ENCODE data around the gene RFX3.

DNA sequence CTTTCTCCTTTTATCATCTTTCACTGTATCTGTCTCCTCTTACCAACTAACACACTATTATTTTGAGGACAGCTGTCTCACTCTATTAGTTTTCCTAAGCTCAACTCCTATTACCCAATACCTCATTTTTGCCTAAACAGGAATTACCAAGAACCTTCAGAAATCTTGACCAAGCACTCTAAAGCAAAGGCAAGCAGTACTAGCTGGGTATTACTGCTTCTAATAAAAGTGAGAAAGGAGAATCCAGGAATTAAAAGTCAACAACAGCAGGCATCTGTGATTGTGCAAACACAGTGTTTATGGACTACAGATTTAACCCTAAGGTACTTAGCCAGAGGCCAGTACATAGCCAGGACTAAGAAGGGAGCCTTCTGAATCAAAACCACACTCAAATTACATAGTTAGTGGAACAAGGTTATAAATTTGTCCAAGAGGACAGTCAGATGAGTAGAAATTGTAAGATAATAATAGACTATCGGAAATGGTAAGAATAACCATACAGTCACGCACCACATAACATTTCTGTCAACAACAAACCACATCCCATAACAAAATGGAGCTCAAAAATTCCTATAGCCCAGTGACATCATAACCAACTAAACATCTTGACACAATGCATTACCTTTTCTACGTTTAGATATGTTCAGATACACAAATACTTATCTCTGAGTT is 8.3 kb downstream of the RFX3 start:
- TF ChIP-seq GABPB1 (CRISPR knock-in tag; IDR thresholded peaks at IDR 0.05) (no peak), RXRA (CRISPR knock-in tag; IDR thresholded peaks at IDR 0.05) (no peak), EZH2 (conservative IDR thresholded peaks at IDR 0.05; ENCODE audit: low read depth, low read length) (no peak), ZNF431 (CRISPR knock-in tag; IDR thresholded peaks at IDR 0.05; ENCODE audit: borderline replicate concordance, low read depth) (no peak), ETV5 (CRISPR knock-in tag; IDR thresholded peaks at IDR 0.05; ENCODE audit: borderline replicate concordance) (no peak), ZNF768 (CRISPR knock-in tag; IDR thresholded peaks at IDR 0.05) (no peak), PHF8 (CRISPR knock-in tag; IDR thresholded peaks at IDR 0.05) (no peak), POLR2AphosphoS5 (IDR thresholded peaks at IDR 0.05; ENCODE audit: low read depth, low read length) (no peak)
- TF ChIP-seq, protein P1, sequence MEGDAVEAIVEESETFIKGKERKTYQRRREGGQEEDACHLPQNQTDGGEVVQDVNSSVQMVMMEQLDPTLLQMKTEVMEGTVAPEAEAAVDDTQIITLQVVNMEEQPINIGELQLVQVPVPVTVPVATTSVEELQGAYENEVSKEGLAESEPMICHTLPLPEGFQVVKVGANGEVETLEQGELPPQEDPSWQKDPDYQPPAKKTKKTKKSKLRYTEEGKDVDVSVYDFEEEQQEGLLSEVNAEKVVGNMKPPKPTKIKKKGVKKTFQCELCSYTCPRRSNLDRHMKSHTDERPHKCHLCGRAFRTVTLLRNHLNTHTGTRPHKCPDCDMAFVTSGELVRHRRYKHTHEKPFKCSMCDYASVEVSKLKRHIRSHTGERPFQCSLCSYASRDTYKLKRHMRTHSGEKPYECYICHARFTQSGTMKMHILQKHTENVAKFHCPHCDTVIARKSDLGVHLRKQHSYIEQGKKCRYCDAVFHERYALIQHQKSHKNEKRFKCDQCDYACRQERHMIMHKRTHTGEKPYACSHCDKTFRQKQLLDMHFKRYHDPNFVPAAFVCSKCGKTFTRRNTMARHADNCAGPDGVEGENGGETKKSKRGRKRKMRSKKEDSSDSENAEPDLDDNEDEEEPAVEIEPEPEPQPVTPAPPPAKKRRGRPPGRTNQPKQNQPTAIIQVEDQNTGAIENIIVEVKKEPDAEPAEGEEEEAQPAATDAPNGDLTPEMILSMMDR (CRISPR knock-in tag; IDR thresholded peaks at IDR 0.05), result no peak
- TF ChIP-seq, protein P2, sequence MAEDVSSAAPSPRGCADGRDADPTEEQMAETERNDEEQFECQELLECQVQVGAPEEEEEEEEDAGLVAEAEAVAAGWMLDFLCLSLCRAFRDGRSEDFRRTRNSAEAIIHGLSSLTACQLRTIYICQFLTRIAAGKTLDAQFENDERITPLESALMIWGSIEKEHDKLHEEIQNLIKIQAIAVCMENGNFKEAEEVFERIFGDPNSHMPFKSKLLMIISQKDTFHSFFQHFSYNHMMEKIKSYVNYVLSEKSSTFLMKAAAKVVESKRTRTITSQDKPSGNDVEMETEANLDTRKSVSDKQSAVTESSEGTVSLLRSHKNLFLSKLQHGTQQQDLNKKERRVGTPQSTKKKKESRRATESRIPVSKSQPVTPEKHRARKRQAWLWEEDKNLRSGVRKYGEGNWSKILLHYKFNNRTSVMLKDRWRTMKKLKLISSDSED (CRISPR knock-in tag; IDR thresholded peaks at IDR 0.05), result no peak

Measured in HepG2 (cell line).